ENCODE results near the gene FOXO6. TPM values are rescaled to one million over a fixed set of nuclear protein-coding genes. Genes with fewer than 3 reads are reported as not detected.

Gene FOXO6
- polyA plus RNA-seq, 1 donor (not counting 4 experiments of a cell fraction or from before 2014, with no cell fraction given), result not detected

DNA sequence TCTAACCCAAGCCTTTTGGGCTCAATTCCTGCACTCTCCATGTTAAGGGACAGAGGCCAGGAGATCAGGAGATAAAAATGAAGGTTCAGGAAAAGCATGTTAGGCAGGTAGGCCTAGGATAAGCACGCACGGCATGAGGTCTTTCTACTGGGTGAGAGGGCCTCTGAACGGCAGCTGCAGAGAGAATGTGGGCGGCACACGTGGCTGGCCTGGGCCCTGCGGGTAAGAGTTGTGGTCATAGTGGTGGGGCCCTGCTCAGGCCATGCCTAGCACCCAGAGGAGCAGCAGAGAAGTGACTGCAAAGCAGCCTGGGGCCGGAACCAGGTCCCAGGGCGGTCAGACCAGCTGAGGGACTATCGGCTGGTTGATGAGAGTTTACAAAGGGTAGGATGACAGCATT lies 7.5 kb upstream of the FOXO6 start:
- DNase-seq (ENCODE audit: low read depth, low spot score) (no peak), FAIRE-seq (no peak)
- H3K9me1 ChIP-seq (ENCODE audit: control insufficient read depth, extremely low read depth, insufficient read depth, low read length), result peaks cover 2% of the 10 kb centered on the region
- no peak overlapping the region for H3K4me3 ChIP-seq (ENCODE audit: control insufficient read depth in 2 of 3, extremely low read depth in 1 of 3, insufficient read depth in 2 of 3, low read depth in 1 of 3, low read length in 3 of 3)
- no peak overlapping the region for H3K27ac ChIP-seq (ENCODE audit: control insufficient read depth, insufficient read depth, low read length)
- no peaks in the 10 kb centered on the region for H3K36me3 ChIP-seq (ENCODE audit: control insufficient read depth in 2 of 2, extremely low read depth in 1 of 2, insufficient read depth in 2 of 2, low read length in 2 of 2)
- no peak overlapping the region for H3K4me2 ChIP-seq (ENCODE audit: control insufficient read depth, extremely low read depth, insufficient read depth, low read depth, low read length)
- no peak for TF ChIP-seq EZH2 (IDR thresholded peaks at IDR 0.05; ENCODE audit: low read length)
- TF ChIP-seq, protein P1, sequence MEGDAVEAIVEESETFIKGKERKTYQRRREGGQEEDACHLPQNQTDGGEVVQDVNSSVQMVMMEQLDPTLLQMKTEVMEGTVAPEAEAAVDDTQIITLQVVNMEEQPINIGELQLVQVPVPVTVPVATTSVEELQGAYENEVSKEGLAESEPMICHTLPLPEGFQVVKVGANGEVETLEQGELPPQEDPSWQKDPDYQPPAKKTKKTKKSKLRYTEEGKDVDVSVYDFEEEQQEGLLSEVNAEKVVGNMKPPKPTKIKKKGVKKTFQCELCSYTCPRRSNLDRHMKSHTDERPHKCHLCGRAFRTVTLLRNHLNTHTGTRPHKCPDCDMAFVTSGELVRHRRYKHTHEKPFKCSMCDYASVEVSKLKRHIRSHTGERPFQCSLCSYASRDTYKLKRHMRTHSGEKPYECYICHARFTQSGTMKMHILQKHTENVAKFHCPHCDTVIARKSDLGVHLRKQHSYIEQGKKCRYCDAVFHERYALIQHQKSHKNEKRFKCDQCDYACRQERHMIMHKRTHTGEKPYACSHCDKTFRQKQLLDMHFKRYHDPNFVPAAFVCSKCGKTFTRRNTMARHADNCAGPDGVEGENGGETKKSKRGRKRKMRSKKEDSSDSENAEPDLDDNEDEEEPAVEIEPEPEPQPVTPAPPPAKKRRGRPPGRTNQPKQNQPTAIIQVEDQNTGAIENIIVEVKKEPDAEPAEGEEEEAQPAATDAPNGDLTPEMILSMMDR (optimal IDR thresholded peaks at IDR 0.05 in 1 of 3, IDR thresholded peaks at IDR 0.05 in 1 of 3, conservative IDR thresholded peaks at IDR 0.05 in 1 of 3; ENCODE audit: extremely low read depth in 1 of 3, insufficient read depth in 2 of 3, low read length in 3 of 3), result no peak
- H3K27me3 ChIP-seq (ENCODE audit: control insufficient read depth, extremely low read depth, insufficient read depth, low read length), result no peaks in the 10 kb centered on the region
- dilution Hi-C loops (cut with MboI; ENCODE audit: extremely low pct_ligation_motif_present, low sequenced_read_pairs), result no loop called here
- no peak overlapping the region for H3K9ac ChIP-seq (ENCODE audit: control insufficient read depth, extremely low read depth, insufficient read depth, low read length)
- peak overlapping the region; percentile 0 for H2AFZ ChIP-seq (ENCODE audit: control insufficient read depth, low read length)
- peaks cover 19% of the 10 kb centered on the region for H3K4me1 ChIP-seq (ENCODE audit: control insufficient read depth, extremely low read depth, insufficient read depth, low read length)
- H3K9me3 ChIP-seq (ENCODE audit: control insufficient read depth, low read depth, low read length), result no peaks in the 10 kb centered on the region
- H3K79me2 ChIP-seq (ENCODE audit: control insufficient read depth, insufficient read depth, low read length), result no peaks in the 10 kb centered on the region
- no peaks in the 10 kb centered on the region for H4K20me1 ChIP-seq (ENCODE audit: control insufficient read depth, extremely low read depth, insufficient read depth, low read length)

GRCh38 chr1:41354956-41355355 lies 6.3 kb upstream of the FOXO6 start:
- no peak overlapping the region for H3K27ac ChIP-seq (ENCODE audit: control insufficient read depth, insufficient read depth, low read length)
- no peaks in the 10 kb centered on the region for H3K79me2 ChIP-seq (ENCODE audit: control insufficient read depth, insufficient read depth, low read length)
- no peak for TF ChIP-seq EZH2 (IDR thresholded peaks at IDR 0.05; ENCODE audit: low read length)
- TF ChIP-seq, protein P1 (optimal IDR thresholded peaks at IDR 0.05 in 1 of 3, IDR thresholded peaks at IDR 0.05 in 1 of 3, conservative IDR thresholded peaks at IDR 0.05 in 1 of 3; ENCODE audit: extremely low read depth in 1 of 3, insufficient read depth in 2 of 3, low read length in 3 of 3), result no peak
- H3K9me1 ChIP-seq (ENCODE audit: control insufficient read depth, extremely low read depth, insufficient read depth, low read length), result peaks cover 3% of the 10 kb centered on the region
- no peaks in the 10 kb centered on the region for H4K20me1 ChIP-seq (ENCODE audit: control insufficient read depth, extremely low read depth, insufficient read depth, low read length)
- DNase-seq (ENCODE audit: low read depth, low spot score) (no peak), FAIRE-seq (no peak)
- H3K4me1 ChIP-seq (ENCODE audit: control insufficient read depth, extremely low read depth, insufficient read depth, low read length), result peaks cover 27% of the 10 kb centered on the region
- H3K27me3 ChIP-seq (ENCODE audit: control insufficient read depth, extremely low read depth, insufficient read depth, low read length), result no peaks in the 10 kb centered on the region
- no peaks in the 10 kb centered on the region for H3K9me3 ChIP-seq (ENCODE audit: control insufficient read depth, low read depth, low read length)
- dilution Hi-C loops (cut with MboI; ENCODE audit: extremely low pct_ligation_motif_present, low sequenced_read_pairs), result no loop called here
- H3K9ac ChIP-seq (ENCODE audit: control insufficient read depth, extremely low read depth, insufficient read depth, low read length), result no peak overlapping the region
- H3K4me2 ChIP-seq (ENCODE audit: control insufficient read depth, extremely low read depth, insufficient read depth, low read depth, low read length), result no peak overlapping the region
- H3K4me3 ChIP-seq (ENCODE audit: control insufficient read depth in 2 of 3, extremely low read depth in 1 of 3, insufficient read depth in 2 of 3, low read depth in 1 of 3, low read length in 3 of 3), result no peak overlapping the region
- no peaks in the 10 kb centered on the region for H3K36me3 ChIP-seq (ENCODE audit: control insufficient read depth in 2 of 2, extremely low read depth in 1 of 2, insufficient read depth in 2 of 2, low read length in 2 of 2)
- H2AFZ ChIP-seq (ENCODE audit: control insufficient read depth, low read length), result no peak overlapping the region
